G401.6 (cell line): ENCODE results near the gene GLIPR1.
"Not testable (repeated sequence)": the region's sequence is repeated elsewhere in the genome, so short reads cannot be mapped to it uniquely, and the experiment has no call there.

Experiments
- FAIRE-seq: peaks from 2 replicates; lab custom pipeline; 2012; peaks lifted over from hg19 to GRCh38; lab: Jason Lieb, UNC

Gene GLIPR1

DNA sequence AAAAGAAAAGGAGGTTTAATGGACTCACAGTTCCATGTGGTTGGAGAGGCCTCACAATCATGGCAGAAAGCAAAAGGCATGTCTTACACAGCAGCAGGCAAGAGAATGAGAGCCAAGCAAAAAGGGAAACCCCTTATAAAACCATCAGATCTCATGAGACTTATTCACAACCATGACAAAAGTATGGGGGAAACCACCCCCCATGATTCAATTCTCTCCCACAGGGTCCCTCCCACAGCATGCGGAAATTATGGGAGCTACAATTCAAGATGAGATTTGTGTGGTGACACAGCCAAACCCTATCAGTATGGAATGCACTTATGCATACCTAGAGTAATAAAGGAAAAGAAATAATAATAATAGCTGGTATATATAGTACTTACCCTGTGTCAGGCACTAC is 4.5 kb upstream of the GLIPR1 start:
- FAIRE-seq, result no peak

DNA sequence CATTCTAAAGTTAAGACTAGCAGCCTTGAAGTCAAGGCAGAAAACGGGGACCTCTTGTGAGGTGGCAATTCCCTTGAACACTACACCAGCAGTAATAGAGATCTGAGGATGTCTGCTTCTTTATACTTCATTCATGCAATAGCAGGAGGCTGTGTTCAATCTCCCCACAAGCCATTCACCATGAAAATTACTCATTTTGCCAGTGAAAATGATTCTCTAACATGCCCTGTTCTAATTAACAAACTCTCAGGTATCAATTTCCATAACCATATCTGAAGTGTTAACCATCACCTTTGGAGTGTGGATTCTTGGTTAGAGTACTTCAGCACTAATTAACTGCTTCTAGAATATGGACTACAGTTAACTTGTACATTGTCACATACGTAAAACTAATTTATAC is 3.4 kb upstream of the GLIPR1 start:
- no peak for FAIRE-seq

DNA sequence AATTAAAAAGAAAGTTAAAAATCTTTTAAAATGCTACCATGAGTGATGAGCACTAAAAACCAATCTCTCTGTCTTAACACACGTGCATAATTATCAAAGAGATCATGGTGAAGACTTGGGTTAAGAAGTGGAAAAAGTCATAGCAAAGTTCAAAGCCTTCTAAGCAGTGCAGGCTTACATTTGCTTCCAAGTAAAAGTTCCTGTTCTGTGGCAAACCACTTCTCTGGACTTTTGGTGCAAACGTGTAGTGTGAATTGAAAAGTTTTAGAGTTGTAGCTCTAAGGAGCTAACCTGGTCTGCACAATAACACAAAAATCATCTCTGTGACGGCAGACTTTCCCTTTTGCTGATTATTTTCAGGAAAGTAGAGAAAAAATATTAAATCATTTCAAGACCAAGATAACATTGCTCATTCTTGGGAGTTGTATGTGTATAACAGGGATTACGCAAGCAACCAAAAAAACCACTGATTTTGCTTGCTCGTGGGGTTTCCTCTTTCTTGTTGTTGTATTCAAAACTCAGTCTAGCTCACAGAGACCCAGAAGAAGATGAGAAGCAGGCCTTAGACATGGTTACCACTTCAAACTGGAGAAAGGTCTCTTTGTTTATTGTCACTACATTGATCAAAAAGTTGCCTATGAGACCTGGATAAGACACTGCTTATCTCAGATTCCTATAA is 2.3 kb upstream of the GLIPR1 start:
- no peak for FAIRE-seq

DNA sequence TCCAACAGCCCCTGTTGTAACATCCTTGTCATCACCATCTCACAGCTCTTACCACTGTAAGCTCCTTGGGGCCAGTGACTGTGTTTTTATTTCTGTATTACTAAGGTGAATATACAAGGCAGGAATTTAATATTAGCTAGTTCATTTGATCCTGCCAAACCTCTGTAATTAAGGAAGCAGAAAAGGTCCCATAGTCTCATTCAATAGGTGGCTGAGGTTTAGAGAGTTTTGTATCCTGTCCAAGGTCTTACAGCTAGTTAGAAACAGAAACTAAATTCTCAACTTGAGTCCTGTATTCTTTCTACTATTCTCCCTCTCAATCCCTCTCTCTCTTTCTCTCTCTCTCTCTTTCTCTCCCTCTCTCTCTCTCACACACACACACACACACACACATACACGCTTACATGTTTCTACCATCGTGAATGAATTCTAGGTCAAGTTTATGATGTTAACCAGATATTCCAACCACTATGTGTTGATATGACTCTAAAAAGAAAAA is 543 bp upstream of the GLIPR1 start:
- no peak for FAIRE-seq

DNA sequence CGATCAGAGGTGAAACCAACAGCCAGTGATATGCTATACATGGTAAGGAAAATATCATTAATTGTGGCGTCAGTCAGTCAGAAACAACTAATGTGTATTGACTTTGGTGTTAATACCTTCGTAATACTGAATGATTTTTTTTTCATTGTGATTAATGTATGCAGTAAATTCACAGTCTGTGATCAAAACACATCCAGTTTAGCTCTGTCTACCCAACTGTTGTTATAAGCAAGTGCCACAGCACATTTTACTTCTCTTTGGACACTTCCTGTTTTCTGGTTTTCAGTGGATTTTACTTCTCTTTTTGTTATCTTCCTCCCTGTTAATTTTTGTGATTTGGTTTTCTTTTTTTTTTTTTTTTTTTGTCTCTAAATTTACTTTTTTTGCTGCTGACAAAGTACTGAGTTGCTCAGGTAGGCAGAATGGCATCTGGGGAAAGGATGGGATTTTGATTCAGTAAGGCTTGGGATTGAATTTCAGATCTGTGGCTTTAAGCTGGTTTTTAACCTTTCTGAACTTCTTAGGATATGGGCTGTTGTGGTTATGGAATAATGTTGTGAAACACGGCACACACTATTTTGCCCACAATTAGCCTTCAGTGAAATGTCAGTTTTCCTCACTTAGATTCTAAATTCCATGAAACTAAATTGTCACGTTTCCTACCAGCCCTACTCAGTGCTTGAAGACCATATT is 604 bp downstream of the GLIPR1 start:
- FAIRE-seq, result no peak

DNA sequence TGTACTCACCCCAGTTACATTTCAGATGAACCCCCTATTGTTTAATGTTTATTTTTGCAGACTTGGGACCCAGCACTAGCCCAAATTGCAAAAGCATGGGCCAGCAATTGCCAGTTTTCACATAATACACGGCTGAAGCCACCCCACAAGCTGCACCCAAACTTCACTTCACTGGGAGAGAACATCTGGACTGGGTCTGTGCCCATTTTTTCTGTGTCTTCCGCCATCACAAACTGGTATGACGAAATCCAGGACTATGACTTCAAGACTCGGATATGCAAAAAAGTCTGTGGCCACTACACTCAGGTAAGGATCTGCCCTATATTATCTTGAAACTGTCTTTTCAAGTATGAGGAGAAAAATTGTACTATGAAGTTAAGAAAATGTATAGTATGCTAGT is 1.2 kb downstream of the GLIPR1 start:
- FAIRE-seq, result no peak

DNA sequence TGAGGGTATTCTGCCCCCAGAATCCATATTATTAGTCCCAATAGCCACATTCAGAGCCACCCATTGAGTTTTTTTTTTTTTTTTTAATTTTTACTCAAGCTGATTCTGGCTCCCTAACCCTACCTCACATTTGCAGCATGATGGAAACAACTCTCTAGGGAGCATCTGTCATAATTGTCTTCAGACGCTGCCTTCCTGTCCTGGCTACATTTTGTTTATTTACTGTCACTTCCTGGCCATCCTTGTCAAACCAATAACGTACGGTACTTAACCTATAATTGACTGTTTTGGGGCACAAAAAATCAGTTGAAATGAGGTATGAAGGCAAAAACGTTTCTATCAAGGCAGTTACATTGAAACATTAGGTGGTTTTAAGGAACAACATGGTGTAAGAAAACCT is 2.1 kb downstream of the GLIPR1 start:
- no peak for FAIRE-seq

DNA sequence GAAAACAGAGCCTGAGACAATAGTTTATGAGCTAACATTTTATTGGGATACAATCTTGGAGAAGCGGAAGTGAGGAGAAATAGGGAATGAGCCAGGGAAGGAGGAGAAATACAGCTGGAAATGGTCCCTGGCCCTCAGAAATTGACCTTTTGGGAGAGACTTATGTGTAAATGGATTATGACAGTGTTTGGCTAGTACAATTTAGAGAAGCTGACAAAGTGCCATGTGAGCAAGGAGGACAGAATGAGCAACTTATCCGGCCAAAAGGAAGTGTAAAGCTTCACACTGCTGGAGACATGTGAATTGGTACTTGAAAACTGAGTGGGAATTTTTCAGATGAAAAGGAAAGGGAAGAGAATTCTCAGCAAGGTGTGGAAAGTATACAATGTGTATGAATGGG is 2.9 kb downstream of the GLIPR1 start:
- FAIRE-seq, result no peak

DNA sequence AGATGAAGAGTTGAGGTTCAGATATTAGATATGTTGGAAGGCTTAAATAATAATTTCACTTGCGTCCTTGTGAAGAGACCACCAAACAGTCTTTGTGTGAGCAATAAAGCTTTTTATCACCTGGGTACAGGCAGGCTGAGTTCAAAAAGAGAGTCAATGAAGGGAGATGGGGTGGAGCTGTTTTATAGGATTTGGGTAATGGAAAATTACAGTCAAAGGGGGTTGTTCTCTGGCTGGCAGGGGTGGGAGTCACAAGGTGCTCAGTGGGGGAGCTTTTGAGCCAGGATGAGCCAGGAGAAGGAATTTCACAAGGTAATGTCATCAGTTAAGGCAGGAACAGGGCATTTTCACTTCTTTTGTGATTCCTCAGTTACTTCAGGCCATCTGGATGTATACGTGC is 3.9 kb downstream of the GLIPR1 start:
- FAIRE-seq, result not testable (repeated sequence)

DNA sequence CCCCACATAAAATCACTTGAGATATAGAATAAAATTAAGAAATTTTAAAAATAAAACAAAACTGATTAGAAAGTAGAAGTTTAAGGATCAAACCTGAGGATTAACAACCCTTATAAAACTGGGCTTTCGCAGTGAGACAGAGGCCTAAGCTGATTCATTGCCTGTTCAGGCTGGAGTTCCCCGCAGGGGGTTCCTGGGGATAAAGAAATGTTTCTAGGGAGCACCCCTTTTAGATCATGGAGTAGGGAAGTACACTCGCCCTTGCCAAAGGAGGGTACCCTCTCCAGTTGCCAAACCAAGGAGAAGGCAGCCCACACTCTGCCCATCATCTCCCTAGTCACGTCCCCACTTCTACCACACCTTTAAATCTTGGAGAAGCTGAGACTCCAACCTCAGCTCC is 6.8 kb downstream of the GLIPR1 start:
- FAIRE-seq, result no peak

DNA sequence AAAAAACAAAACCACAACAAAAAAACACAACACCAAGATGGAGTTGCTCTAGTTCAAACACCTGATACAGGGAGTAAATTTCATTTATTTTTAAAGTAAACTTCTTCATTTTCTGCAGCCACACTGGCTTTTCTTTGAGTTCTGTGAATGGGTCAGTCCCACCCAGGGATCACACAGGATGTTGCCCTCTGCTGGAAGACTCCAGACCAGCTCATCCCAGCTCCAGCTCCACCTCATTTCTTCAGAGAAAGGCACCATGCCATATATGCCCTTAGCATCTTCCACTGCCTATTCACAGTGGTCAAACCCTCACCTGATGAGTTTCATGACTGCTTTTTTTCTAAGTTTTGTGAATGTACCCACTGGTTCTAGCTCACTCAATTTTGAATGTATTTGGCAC is 8.0 kb downstream of the GLIPR1 start:
- no peak for FAIRE-seq

DNA sequence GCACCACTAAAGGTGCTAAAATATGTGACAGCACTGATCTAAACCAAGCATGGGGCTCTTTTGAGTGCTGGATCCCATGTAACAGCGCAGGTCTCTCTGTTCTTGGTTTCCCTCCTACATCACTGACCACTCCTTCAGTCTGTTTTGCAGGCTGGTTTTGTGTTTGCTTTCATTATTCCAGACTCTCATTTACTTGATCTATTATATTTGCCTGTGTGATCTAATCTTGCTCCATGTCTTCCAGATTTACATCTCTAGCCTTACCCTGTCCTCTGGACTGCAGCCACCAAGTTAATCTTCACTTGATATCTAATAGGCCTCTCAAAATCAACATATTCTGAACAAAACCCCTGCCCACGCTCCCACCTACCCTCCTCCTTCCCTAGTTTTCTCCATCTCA is 8.6 kb downstream of the GLIPR1 start:
- FAIRE-seq, result no peak

DNA sequence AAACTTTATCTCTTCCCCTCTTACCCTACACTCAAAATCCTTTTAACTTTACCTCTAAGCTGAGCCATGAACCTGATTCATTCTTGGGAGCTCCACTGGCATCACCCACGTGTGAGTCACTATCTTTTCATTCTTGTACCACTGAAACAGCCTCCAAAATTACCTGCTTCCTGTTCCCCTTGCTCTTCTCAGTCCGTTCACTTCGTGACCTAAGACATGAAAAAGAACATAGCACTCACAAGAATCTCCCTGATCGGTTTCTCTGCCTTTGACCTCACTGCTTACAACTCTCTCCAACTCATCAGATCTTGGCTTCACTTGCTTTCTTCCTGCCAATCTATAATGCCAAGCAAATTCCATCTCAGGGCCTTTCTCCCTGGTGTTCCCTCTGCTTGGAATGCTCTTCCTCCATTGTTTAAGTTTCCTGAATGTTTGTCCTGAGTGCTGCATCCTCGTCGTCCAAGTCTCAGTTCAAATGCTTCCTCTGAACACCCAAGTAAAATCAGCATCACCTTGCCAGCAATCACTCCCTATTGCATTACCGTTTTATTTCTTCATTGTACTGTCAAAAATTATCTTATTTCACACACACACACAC is 9.2 kb downstream of the GLIPR1 start:
- FAIRE-seq, result no peak

DNA sequence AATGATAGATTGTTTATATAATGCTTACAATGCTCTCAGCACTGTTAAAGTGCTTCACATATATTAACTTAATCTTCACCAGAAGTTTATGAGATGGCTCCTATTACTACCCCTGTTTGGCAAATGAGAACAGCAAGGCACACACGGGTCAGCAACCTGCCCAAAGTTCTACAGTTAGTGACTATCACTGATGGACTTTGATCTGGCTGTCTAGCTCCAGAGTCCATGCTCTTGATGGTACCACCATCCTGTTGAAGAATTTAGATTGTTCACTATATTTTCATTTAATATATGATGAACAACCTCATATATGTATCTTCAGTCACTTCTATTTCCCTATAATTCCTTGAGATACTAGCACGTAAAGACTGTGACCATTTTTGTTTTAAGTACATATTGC is 10.6 kb downstream of the GLIPR1 start:
- no peak for FAIRE-seq

DNA sequence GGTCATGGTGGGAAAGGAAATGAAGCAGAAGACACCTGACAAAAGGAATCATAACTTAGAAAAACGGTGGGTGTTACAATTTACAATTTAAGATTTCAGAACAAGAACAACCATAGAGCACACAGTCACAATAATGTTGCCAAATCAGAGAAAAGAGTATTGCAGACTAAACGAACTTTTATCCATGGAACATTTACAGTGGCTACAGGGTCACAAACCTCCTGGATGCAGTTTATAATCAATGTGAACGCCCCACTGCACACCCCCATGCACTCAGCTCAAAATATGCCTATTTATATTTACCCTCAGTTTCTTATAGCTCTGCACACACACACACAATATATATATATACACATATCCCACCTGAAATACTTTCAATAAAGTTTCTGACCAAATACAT is 22.9 kb downstream of the GLIPR1 start:
- no peak for FAIRE-seq

DNA sequence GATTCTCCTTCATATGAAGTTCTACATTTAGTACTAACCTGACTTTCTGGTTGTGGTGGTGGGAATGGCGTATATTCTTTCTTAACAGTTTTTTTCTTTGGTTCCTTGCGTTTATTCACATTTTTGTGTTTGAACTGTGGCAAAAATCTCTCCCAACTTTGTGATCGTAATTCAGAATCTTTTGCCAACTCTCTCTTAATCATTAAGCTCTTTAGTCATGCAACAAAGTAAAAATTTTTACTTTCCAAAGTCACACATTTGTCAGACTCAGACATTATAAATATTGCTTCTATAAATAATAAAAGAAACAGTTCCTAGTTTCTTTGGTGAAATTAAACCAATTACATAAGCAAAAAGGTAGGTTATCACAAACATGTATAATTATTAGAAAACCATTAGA is 23.3 kb downstream of the GLIPR1 start:
- FAIRE-seq, result peak; percentile 41

DNA sequence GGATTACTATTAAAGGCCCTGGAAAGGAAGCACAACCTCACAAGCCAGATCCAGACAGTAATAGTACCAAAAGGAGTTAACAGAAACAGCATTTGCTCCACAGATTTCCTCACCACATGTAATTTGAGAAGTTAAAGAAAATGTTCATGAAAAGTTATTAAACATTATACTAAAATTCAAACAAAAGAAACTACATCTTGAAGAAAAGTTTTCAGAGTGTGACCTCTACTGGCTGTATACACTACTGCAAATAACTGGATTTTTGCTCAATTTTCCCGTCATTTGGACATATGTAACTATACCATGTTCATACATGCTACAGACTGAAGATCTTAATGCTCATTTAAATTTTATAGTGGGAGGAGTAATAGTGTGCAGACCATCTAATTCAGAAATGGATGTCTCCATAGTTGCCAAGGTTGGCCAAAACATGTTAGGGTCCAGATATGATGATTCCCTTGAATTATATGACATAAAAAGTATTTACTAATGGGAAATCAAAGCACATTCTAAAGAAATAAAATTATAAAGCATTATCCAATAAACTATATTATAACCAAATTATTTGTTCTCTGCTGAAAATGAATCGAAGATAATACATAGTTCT is 25.3 kb downstream of the GLIPR1 start:
- FAIRE-seq, result peak; percentile 94

DNA sequence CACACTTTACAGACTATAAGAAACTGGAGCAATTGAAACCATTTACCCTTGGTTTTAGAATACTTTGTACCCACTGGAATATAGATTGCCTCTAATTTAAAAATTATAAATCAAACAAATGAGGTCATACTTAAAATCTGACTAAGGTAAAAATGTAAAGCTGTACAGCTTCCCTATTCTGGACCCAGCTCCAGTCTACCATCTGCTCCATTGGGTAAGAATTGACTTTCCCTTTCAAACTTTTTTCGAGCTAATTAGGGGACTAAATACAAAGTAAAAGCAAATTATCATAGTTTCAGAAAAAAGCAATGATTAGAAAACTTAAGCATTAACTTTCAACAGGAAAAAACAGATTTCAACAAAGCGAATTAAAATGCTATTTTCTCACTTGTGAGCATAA is 26.5 kb downstream of the GLIPR1 start:
- FAIRE-seq, result no peak

DNA sequence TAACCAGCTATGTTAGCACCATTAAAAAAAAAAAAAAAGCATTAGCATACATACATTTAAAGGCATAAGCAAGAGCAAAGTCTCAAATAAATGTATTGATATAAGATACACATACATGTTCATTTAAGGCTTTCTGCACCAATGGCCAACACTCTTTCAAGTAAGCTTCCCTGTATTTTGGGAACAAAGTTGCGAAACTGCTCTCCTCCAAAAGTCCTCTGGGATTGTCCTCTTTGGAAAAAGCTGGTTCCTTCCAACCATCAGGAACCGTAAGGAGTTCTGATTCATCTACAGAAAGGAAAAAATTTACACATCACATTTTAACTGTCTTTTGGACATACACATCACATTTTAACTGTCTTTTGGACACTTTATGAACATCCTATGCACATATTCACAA is 27.6 kb downstream of the GLIPR1 start:
- no peak for FAIRE-seq

DNA sequence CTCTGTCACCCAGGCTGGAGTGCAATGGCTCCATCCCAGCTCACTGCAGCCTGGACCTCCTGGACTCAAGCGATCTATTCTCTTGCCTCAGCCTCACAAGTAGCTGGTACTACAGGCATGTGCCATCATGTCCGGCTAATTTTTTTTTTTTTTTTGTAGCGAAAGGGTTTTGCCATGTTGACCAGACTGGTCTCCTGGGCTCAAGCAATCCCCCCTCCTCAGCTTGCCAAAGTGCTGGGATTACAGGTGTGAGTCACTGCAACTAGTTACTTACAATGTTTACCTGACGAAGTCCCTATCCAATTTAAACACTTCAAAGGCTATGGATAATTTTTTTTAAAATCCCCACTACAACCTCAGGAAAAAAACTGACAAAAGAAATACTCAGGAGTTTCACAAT is 29.1 kb downstream of the GLIPR1 start:
- no peak for FAIRE-seq

DNA sequence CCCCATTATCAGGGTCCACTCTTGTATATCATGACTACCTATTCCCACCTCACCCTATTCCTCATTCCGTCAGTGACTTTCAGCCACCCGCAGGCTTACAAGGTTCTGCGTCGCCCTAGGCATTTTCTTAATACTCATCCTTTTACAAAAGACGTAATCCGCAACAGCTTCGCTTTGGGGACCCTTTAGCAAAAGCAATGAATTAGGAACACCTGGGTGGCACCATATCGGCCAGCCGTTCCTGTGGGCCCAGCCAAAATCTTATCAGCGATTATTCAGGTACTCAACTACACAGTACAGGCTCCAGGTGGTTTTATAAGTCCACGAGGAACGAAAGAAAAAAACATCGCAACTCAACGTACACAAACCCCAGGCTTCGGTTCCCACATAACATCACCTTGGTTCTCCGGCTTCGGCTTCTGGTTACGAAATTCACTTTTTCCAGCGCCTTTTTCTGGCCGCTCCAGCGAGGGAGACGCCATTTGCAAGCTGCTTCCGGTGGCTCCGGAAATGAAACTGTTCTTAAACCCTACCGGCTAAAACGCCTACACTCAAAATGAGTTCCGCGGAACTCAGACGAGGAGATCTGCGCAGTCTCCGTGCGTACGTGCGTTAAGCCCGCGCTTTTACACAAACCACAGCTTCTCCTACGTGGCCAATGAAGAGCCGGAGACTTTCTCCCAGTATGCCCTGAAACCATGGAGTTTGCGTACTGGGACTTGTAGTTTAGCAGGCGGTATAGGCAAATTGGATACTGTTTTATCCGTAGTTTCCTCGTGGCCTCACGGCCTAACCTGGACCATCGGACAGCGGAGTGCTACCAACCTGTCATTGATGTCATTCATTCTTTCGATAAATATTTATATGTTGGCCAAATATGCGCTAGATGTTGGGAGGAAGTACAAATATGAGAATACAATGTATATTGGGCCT is 30.8 kb downstream of the GLIPR1 start, which contains the start of gene KRR1:
KRR1 (minus strand) TSS at position 494 of the 933 bp plus-strand sequence; CDS start at position 482, 12 bp downstream.
- FAIRE-seq, result peak; percentile 99

DNA sequence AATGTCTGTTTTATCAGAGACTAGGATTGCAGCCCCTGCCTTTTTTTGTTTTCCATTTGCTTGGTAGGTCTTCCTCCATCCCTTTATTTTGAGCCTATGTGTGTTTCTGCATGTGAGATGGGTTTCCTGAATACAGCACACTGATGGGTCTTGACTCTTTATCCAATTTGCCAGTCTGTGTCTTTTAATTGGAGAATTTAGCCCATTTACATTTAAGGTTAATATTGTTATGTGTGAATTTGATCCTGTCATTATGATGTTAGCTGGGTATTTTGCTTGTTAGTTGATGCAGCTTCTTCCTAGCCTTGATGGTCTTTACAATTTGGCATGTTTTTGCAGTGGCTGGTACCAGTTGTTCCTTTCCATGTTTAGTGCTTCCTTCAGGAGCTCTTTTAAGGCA is 40.7 kb downstream of the GLIPR1 start:
- not testable (repeated sequence) for FAIRE-seq
